ENCODE measurements around the gene FETUB.
A peak's percentile ranks its signal among the peaks of the same experiment; 100 is the strongest.

The FETUB gene

GRCh38 chr3:186614597-186615483, 25.4 kb upstream of the FETUB start:
- TF ChIP-seq TAF1 (IDR thresholded peaks at IDR 0.05; ENCODE audit: borderline replicate concordance, low read depth, low read length) (no peak), POLR2A (IDR thresholded peaks at IDR 0.05; ENCODE audit: low read depth, low read length) (no peak), POLR2AphosphoS5 (IDR thresholded peaks at IDR 0.05; ENCODE audit: low read depth, low read length) (no peak)
- peak; percentile 58 for DNase-seq (ENCODE audit: insufficient read length)
- peak; percentile 88 for FAIRE-seq

GRCh38 chr3:186616299-186616617, 23.9 kb upstream of the FETUB start:
- FAIRE-seq, result no peak
- no peak for DNase-seq (ENCODE audit: insufficient read length)

GRCh38 chr3:186617036-186617946, 22.9 kb upstream of the FETUB start:
- DNase-seq (ENCODE audit: insufficient read length) (peak; percentile 83), FAIRE-seq (peak; percentile 94)
- TF ChIP-seq TAF1 (IDR thresholded peaks at IDR 0.05; ENCODE audit: borderline replicate concordance, low read depth, low read length) (no peak), POLR2AphosphoS5 (IDR thresholded peaks at IDR 0.05; ENCODE audit: low read depth, low read length) (no peak), POLR2A (IDR thresholded peaks at IDR 0.05; ENCODE audit: low read depth, low read length) (no peak)

More at GRCh38 chr3:186616299-186616617, 23.9 kb upstream of the FETUB start:
- TF ChIP-seq POLR2A (IDR thresholded peaks at IDR 0.05; ENCODE audit: low read depth, low read length), result no peak
- TF ChIP-seq POLR2AphosphoS5 (IDR thresholded peaks at IDR 0.05; ENCODE audit: low read depth, low read length), result no peak
- TF ChIP-seq TAF1 (IDR thresholded peaks at IDR 0.05; ENCODE audit: borderline replicate concordance, low read depth, low read length), result no peak

GRCh38 chr3:186618318-186618938, 21.8 kb upstream of the FETUB start:
- TF ChIP-seq POLR2A (IDR thresholded peaks at IDR 0.05; ENCODE audit: low read depth, low read length), result no peak
- TF ChIP-seq POLR2AphosphoS5 (IDR thresholded peaks at IDR 0.05; ENCODE audit: low read depth, low read length), result no peak
- TF ChIP-seq TAF1 (IDR thresholded peaks at IDR 0.05; ENCODE audit: borderline replicate concordance, low read depth, low read length), result no peak
- DNase-seq (ENCODE audit: insufficient read length), result no peak
- FAIRE-seq, result no peak

- DNase-seq (ENCODE audit: insufficient read length) (no peak), FAIRE-seq (no peak)
- TF ChIP-seq POLR2A (IDR thresholded peaks at IDR 0.05; ENCODE audit: low read depth, low read length), result no peak
Observed at GRCh38 chr3:186619787-186620212, 20.4 kb upstream of the FETUB start.

GRCh38 chr3:186620213-186621092, 19.7 kb upstream of the FETUB start:
- no peak for FAIRE-seq
- no peak for DNase-seq (ENCODE audit: insufficient read length)
- TF ChIP-seq TAF1 (IDR thresholded peaks at IDR 0.05; ENCODE audit: borderline replicate concordance, low read depth, low read length) (no peak), POLR2AphosphoS5 (IDR thresholded peaks at IDR 0.05; ENCODE audit: low read depth, low read length) (no peak), POLR2A (IDR thresholded peaks at IDR 0.05; ENCODE audit: low read depth, low read length) (no peak)

- no peak for DNase-seq (ENCODE audit: insufficient read length)
- TF ChIP-seq POLR2AphosphoS5 (IDR thresholded peaks at IDR 0.05; ENCODE audit: low read depth, low read length) (no peak), TAF1 (IDR thresholded peaks at IDR 0.05; ENCODE audit: borderline replicate concordance, low read depth, low read length) (no peak), POLR2A (IDR thresholded peaks at IDR 0.05; ENCODE audit: low read depth, low read length) (no peak)
- FAIRE-seq, result no peak
Observed at GRCh38 chr3:186621894-186622650, 18.1 kb upstream of the FETUB start.

- no peak for FAIRE-seq
Observed at GRCh38 chr3:186622651-186623310, 17.4 kb upstream of the FETUB start.

GRCh38 chr3:186624598-186624997, 15.6 kb upstream of the FETUB start:
- no peak for DNase-seq (ENCODE audit: insufficient read length)
- no peak for TF ChIP-seq POLR2AphosphoS5 (IDR thresholded peaks at IDR 0.05; ENCODE audit: low read depth, low read length)
- TF ChIP-seq POLR2A (IDR thresholded peaks at IDR 0.05; ENCODE audit: low read depth, low read length), result no peak
- no peak for TF ChIP-seq TAF1 (IDR thresholded peaks at IDR 0.05; ENCODE audit: borderline replicate concordance, low read depth, low read length)
- FAIRE-seq, result no peak

More at GRCh38 chr3:186622651-186623310, 17.4 kb upstream of the FETUB start:
- DNase-seq (ENCODE audit: insufficient read length), result no peak
- no peak for TF ChIP-seq TAF1 (IDR thresholded peaks at IDR 0.05; ENCODE audit: borderline replicate concordance, low read depth, low read length)
- TF ChIP-seq POLR2AphosphoS5 (IDR thresholded peaks at IDR 0.05; ENCODE audit: low read depth, low read length), result no peak
- no peak for TF ChIP-seq POLR2A (IDR thresholded peaks at IDR 0.05; ENCODE audit: low read depth, low read length)
